ENCODE results near the gene RAD1. TPM values are rescaled to one million over a fixed set of nuclear protein-coding genes. Genes with fewer than 3 reads are reported as not detected.
"Not testable (repeated sequence)": the region's sequence is repeated elsewhere in the genome, so short reads cannot be mapped to it uniquely, and the experiment has no call there.

Gene RAD1
- polyA plus RNA-seq, 1 donor from 2014 or later, result 37.2 TPM

- Histone ChIP-seq H3K79me2 (replicated peaks; ENCODE audit: insufficient read depth, low read length) (no peaks in the 10 kb centered on the region), H3K4me3 (ENCODE audit: low read length) (no peak overlapping the region), H3K9me2 (ENCODE audit: insufficient read depth, low read length) (no peaks in the 10 kb centered on the region), H3K9me3 (ENCODE audit: low read length) (no peaks in the 10 kb centered on the region), H3K27ac (ENCODE audit: low read length) (no peak overlapping the region), H3F3A (ENCODE audit: insufficient read depth, low read length, poor library complexity, severe bottlenecking) (no peaks in the 10 kb centered on the region), H3K4me2 (ENCODE audit: low read length) (no peak overlapping the region), H3K27me3 (ENCODE audit: insufficient read depth, low read depth, low read length) (no peaks in the 10 kb centered on the region), H3K36me3 (ENCODE audit: insufficient read depth, low read length) (no peaks in the 10 kb centered on the region), H2AFZ (ENCODE audit: low read depth, low read length) (no peak overlapping the region), H4K20me1 (ENCODE audit: insufficient read depth) (no peaks in the 10 kb centered on the region), H3K9ac (ENCODE audit: low read length) (no peak overlapping the region)
- no peak for TF ChIP-seq EZH2 (IDR thresholded peaks at IDR 0.05; ENCODE audit: borderline replicate concordance, insufficient read depth, low read length, poor library complexity, severe bottlenecking)
- no peak for TF ChIP-seq CTCF (IDR thresholded peaks at IDR 0.05; ENCODE audit: poor library complexity, severe bottlenecking)
- TF ChIP-seq TAF1 (IDR thresholded peaks at IDR 0.05; ENCODE audit: low read depth), result no peak
- TF ChIP-seq EP300 (conservative IDR thresholded peaks at IDR 0.05; ENCODE audit: poor library complexity, severe bottlenecking), result no peak
- TF ChIP-seq REST (IDR thresholded peaks at IDR 0.05; ENCODE audit: borderline replicate concordance), result no peak
- TF ChIP-seq RAD21 (conservative IDR thresholded peaks at IDR 0.05), result no peak
- TF ChIP-seq SMC3 (conservative IDR thresholded peaks at IDR 0.05; ENCODE audit: poor library complexity), result no peak
- TF ChIP-seq MXI1 (conservative IDR thresholded peaks at IDR 0.05; ENCODE audit: poor library complexity, severe bottlenecking), result no peak
- no peak for TF ChIP-seq POLR2AphosphoS5 (IDR thresholded peaks at IDR 0.05)
These were observed 8.6 kb upstream of the RAD1 start for GRCh38 chr5:34923694-34924461.

GRCh38 chr5:34923256-34923655 is 8.0 kb upstream of the RAD1 start:
- not testable (repeated sequence) for H3K4me3 ChIP-seq (ENCODE audit: low read length); H3K9me2 ChIP-seq (ENCODE audit: insufficient read depth, low read length); H3K27ac ChIP-seq (ENCODE audit: low read length); H4K20me1 ChIP-seq (ENCODE audit: insufficient read depth); H3K27me3 ChIP-seq (ENCODE audit: insufficient read depth, low read depth, low read length); H3F3A ChIP-seq (ENCODE audit: insufficient read depth, low read length, poor library complexity, severe bottlenecking); H3K9me3 ChIP-seq (ENCODE audit: low read length); H3K4me2 ChIP-seq (ENCODE audit: low read length); H3K79me2 ChIP-seq (replicated peaks; ENCODE audit: insufficient read depth, low read length); H3K36me3 ChIP-seq (ENCODE audit: insufficient read depth, low read length); H2AFZ ChIP-seq (ENCODE audit: low read depth, low read length); H3K9ac ChIP-seq (ENCODE audit: low read length)
